Islet of Langerhans (tissue), 1 donor: Measurements from ENCODE around the gene DAPK2.

ENCODE experiments used
- FAIRE-seq: peaks from one replicate; lab custom pipeline; 2011; peaks lifted over from hg19 to GRCh38; lab: Jason Lieb, UNC

Gene DAPK2

GRCh38 chr15:63941698-63942465, 104.4 kb downstream of the DAPK2 start:
- no peak for FAIRE-seq

- no peak for FAIRE-seq
Measured at GRCh38 chr15:63940966-63941620, 105.2 kb downstream of the DAPK2 start.

GRCh38 chr15:63939531-63940130, 106.7 kb downstream of the DAPK2 start:
- FAIRE-seq = no peak

GRCh38 chr15:63938486-63939061, 107.7 kb downstream of the DAPK2 start:
- no peak for FAIRE-seq

GRCh38 chr15:63933522-63933921, 112.8 kb downstream of the DAPK2 start:
- FAIRE-seq = no peak

GRCh38 chr15:63931556-63931955, 114.7 kb downstream of the DAPK2 start:
- no peak for FAIRE-seq

GRCh38 chr15:63930034-63930433, 116.3 kb downstream of the DAPK2 start:
- no peak for FAIRE-seq

- no peak for FAIRE-seq
Measured at GRCh38 chr15:63928185-63928842, 118.0 kb downstream of the DAPK2 start.

- FAIRE-seq = no peak
Measured at GRCh38 chr15:63923993-63924950, 122.0 kb downstream of the DAPK2 start.

- no peak for FAIRE-seq
Measured at GRCh38 chr15:63922916-63923315, 123.4 kb downstream of the DAPK2 start.

- FAIRE-seq = no peak
Measured at GRCh38 chr15:63922261-63922904, 123.9 kb downstream of the DAPK2 start.

- FAIRE-seq = no peak
Measured at GRCh38 chr15:63920504-63921175, 125.6 kb downstream of the DAPK2 start.

GRCh38 chr15:63918901-63919348, 127.4 kb downstream of the DAPK2 start:
- no peak for FAIRE-seq

- FAIRE-seq = no peak
Measured at GRCh38 chr15:63918317-63918672, 128.0 kb downstream of the DAPK2 start.

- no peak for FAIRE-seq
Measured at GRCh38 chr15:63917588-63918316, 128.5 kb downstream of the DAPK2 start.

- no peak for FAIRE-seq
Measured at GRCh38 chr15:63915873-63916771, 130.2 kb downstream of the DAPK2 start.

- no peak for FAIRE-seq
Measured at GRCh38 chr15:63915209-63915872, 130.9 kb downstream of the DAPK2 start.

GRCh38 chr15:63913786-63914315, 132.4 kb downstream of the DAPK2 start:
- no peak for FAIRE-seq
